Measurements from ENCODE around the gene NUP37.
"Not testable (repeated sequence)": the region's sequence is repeated elsewhere in the genome, so short reads cannot be mapped to it uniquely, and the experiment has no call there.

DNA sequence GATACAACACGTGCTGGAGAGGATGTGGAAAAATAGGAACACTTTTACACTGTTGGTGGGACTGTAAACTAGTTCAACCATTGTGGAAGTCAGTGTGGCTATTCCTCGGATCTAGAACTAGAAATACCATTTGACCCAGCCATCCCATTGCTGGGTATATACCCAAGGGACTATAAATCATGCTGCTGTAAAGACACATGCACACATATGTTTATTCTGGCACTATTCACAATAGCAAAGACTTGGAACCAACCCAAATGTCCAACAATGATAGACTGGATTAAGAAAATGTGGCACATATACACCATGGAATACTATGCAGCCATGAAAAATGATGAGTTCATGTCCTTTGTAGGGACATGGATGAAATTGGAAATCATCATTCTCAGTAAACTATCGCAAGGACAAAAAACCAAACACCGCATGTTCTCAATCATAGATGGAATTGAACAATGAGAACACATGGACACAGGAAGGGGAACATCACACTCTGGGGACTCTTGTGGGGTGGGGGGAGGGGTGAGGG lies 27.2 kb upstream of the NUP37 start:
- TF ChIP-seq, protein P1, sequence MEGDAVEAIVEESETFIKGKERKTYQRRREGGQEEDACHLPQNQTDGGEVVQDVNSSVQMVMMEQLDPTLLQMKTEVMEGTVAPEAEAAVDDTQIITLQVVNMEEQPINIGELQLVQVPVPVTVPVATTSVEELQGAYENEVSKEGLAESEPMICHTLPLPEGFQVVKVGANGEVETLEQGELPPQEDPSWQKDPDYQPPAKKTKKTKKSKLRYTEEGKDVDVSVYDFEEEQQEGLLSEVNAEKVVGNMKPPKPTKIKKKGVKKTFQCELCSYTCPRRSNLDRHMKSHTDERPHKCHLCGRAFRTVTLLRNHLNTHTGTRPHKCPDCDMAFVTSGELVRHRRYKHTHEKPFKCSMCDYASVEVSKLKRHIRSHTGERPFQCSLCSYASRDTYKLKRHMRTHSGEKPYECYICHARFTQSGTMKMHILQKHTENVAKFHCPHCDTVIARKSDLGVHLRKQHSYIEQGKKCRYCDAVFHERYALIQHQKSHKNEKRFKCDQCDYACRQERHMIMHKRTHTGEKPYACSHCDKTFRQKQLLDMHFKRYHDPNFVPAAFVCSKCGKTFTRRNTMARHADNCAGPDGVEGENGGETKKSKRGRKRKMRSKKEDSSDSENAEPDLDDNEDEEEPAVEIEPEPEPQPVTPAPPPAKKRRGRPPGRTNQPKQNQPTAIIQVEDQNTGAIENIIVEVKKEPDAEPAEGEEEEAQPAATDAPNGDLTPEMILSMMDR (conservative IDR thresholded peaks at IDR 0.05) = not testable (repeated sequence)
- TF ChIP-seq ZFX (IDR thresholded peaks at IDR 0.05) = not testable (repeated sequence)

Data from C4-2B (cell line).